Effector memory CD4-positive, alpha-beta T cell (primary cell): ENCODE measurements around the gene FNDC4.

Source experiments
- DNase-seq, 3 donors: peaks; one replicate each; pipeline ENCODE4 v3.0.0-alpha.2; 2020
- H3K27ac ChIP-seq: 2 replicates; pipeline ENCODE4 v1.7.0; 2013; ENCODE audit warnings: mild to moderate bottlenecking, low read length, moderate library complexity; ENCODE audit not compliant: insufficient read depth, poor library complexity, severe bottlenecking
- H3K27me3 ChIP-seq: replicated peaks from 2 replicates; pipeline ENCODE4 v1.7.0; 2013; ENCODE audit warnings: mild to moderate bottlenecking, low read length; ENCODE audit not compliant: insufficient read depth, control insufficient read depth, poor library complexity, severe bottlenecking
- H3K36me3 ChIP-seq: 2 replicates; pipeline ENCODE4 v1.7.0; 2013; ENCODE audit warnings: mild to moderate bottlenecking, low read length, moderate library complexity; ENCODE audit not compliant: control insufficient read depth, insufficient read depth
- H3K4me1 ChIP-seq: 2 replicates; pipeline ENCODE4 v1.7.0; 2013; ENCODE audit warnings: low read length, mild to moderate bottlenecking; ENCODE audit not compliant: control insufficient read depth, insufficient read depth, poor library complexity, severe bottlenecking
- H3K4me3 ChIP-seq: 2 replicates; pipeline ENCODE4 v1.7.0; 2013; ENCODE audit warnings: low read length, low read depth, mild to moderate bottlenecking; ENCODE audit not compliant: insufficient read depth, poor library complexity, severe bottlenecking
- H3K9me3 ChIP-seq: 2 replicates; pipeline ENCODE4 v1.7.0; 2013; ENCODE audit warnings: mild to moderate bottlenecking, low read length, moderate library complexity; ENCODE audit not compliant: control insufficient read depth

FNDC4 gene

GRCh38 chr2:27451095-27451494, 43.9 kb downstream of the FNDC4 start:
- no peaks in the 10 kb centered on the region for H3K27me3 ChIP-seq
- H3K36me3 ChIP-seq: peaks cover 4% of the 10 kb centered on the region
- no peak for DNase-seq
- H3K4me3 ChIP-seq: no peak overlapping the region
- H3K9me3 ChIP-seq: no peaks in the 10 kb centered on the region
- H3K27ac ChIP-seq: no peak overlapping the region
- H3K4me1 ChIP-seq: no peaks in the 10 kb centered on the region

DNA sequence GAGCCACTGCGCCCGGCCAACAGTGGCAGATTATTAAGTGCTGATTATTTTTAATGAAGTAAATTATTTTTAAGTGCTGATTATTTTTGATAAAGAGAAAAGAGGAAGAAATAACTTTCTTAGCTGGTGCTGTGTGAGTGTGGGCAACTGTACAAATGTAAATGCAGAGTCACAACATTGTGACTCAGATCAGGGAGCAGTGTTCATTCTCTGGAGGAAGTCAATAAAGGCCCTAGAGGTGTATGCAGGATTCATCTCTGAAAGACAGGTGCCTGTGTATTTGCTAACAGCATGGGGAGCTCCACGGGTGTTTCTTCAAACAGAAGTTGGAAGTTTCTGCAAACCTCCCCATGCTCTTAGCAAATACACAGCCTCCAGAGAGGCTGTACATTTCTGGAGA, 46.6 kb downstream of the FNDC4 start:
- H3K36me3 ChIP-seq: peaks cover 12% of the 10 kb centered on the region
- DNase-seq: no peak

GRCh38 chr2:27446057-27446456, 48.9 kb downstream of the FNDC4 start:
- no peaks in the 10 kb centered on the region for H3K9me3 ChIP-seq
- no peaks in the 10 kb centered on the region for H3K27me3 ChIP-seq
- peak overlapping the region; percentile 1 for H3K27ac ChIP-seq
- no peak for DNase-seq
- no peaks in the 10 kb centered on the region for H3K4me1 ChIP-seq
- H3K4me3 ChIP-seq: no peak overlapping the region
- peaks cover 21% of the 10 kb centered on the region for H3K36me3 ChIP-seq

More for the DNA sequence above, 46.6 kb downstream of the FNDC4 start:
- Histone ChIP-seq H3K4me3 (no peak overlapping the region), H3K4me1 (no peaks in the 10 kb centered on the region), H3K9me3 (no peaks in the 10 kb centered on the region), H3K27me3 (no peaks in the 10 kb centered on the region), H3K27ac (no peak overlapping the region)

DNA sequence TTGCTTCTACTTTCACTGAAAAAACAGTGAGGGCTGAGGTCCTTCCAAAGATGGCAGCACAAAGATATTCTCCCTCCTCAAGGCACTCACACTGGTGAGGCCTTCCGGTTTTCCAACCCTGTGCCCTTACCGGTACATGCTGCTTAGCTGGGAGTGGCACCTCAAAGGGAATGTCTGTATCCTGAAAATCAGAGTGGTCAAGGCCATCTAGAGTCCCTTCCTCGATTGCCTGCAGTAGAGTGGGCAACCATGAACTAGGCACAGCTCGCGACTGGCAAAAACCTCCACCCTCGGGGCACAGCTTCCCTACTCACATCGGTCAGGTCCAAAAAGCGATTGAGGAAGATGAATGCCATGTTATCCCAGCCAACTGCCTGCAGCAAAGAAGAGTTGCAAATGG, 49.4 kb downstream of the FNDC4 start:
- DNase-seq: no peak
- no peak overlapping the region for H3K4me3 ChIP-seq
- no peaks in the 10 kb centered on the region for H3K9me3 ChIP-seq
- H3K4me1 ChIP-seq: no peaks in the 10 kb centered on the region
- no peaks in the 10 kb centered on the region for H3K27me3 ChIP-seq
- peak overlapping the region; percentile 1 for H3K27ac ChIP-seq
- H3K36me3 ChIP-seq: peaks cover 26% of the 10 kb centered on the region

DNA sequence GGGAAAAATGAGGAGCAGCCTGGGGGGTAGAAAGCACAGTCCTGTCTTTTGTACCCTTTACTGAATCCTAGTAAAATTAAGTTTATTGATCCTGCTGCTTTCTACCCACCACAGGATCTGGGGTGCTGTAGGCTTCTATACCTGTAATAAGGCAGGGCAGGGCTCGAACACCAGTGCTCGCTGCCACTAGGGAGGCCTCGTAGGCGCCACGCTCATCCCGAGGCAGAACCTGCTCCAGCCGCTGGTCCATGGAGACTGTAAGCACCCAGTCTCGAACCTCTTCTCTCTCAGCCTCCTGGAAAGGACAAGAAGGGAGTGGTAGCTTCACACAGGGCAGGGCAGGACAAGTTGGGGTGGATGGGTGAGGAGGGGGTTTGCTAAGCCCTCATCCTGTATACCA, 49.8 kb downstream of the FNDC4 start:
- Histone ChIP-seq H3K27me3 (no peaks in the 10 kb centered on the region), H3K27ac (no peak overlapping the region), H3K4me1 (no peaks in the 10 kb centered on the region), H3K9me3 (no peaks in the 10 kb centered on the region), H3K4me3 (no peak overlapping the region), H3K36me3 (peaks cover 30% of the 10 kb centered on the region)
- no peak for DNase-seq

- DNase-seq: no peak
- Histone ChIP-seq H3K27me3 (no peaks in the 10 kb centered on the region), H3K27ac (no peak overlapping the region), H3K9me3 (no peaks in the 10 kb centered on the region), H3K4me1 (no peaks in the 10 kb centered on the region), H3K36me3 (peaks cover 50% of the 10 kb centered on the region), H3K4me3 (no peak overlapping the region)
Observed at GRCh38 chr2:27442920-27443282, 52.1 kb downstream of the FNDC4 start.

DNA sequence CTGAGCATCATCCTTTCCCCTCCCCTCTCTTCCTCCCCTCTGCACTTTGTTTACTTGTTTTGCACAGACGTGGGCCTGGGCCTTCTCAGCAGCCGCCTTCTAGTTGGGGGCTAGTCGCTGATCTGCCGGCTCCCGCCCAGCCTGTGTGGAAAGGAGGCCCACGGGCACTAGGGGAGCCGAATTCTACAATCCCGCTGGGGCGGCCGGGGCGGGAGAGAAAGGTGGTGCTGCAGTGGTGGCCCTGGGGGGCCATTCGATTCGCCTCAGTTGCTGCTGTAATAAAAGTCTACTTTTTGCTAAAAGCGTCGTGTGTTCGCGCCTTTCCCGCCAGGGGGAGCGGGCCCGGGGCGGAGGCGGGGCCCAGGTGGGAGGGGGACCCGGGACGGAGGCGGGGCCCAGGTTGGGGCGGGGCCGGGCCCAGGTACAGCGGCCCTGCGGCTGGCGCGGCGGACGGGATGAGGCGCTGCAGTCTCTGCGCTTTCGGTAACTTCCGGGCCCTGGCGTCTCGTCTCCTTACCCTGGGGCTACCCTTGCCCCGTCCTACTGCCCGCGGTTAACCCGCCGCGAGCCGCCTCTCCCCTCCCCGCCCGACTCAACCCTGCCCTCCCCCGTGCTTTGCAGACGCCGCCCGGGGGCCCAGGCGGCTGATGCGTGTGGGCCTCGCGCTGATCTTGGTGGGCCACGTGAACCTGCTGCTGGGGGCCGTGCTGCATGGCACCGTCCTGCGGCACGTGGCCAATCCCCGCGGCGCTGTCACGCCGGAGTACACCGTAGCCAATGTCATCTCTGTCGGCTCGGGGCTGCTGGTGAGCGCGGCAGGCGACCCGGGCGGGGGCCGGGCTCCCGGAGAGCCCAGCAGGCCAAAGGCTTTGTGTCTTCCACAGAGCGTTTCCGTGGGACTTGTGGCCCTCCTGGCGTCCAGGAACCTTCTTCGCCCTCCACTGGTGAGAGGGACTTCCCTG, 52.8 kb downstream of the FNDC4 start, which contains the start of gene KRTCAP3:
Gene KRTCAP3 (plus strand): TSS at position 424 of the 962 bp plus-strand sequence. CDS start 32 bp downstream, at position 456.
- peak; percentile 25 to 42 (median 36) for DNase-seq
- Histone ChIP-seq H3K27me3 (no peaks in the 10 kb centered on the region), H3K9me3 (no peaks in the 10 kb centered on the region), H3K4me1 (no peaks in the 10 kb centered on the region), H3K36me3 (peaks cover 56% of the 10 kb centered on the region), H3K4me3 (no peak within 1 kb of the TSS), H3K27ac (no peak within 1 kb of the TSS)
